ENCODE measurements around the gene TYK2. TPM values are rescaled to one million over a fixed set of nuclear protein-coding genes. Genes with fewer than 3 reads are reported as not detected.

Gene TYK2
- total and polyA plus RNA-seq, 2 of the 13 experiments (the other 11 are each of a cell fraction or from before 2014, with no cell fraction given) = 38.8 to 60.1 TPM

- TF ChIP-seq THAP7 (CRISPR knock-in tag; IDR thresholded peaks at IDR 0.05) = peak; percentile 91
- no peak for TF ChIP-seq REPIN1 (CRISPR knock-in tag; IDR thresholded peaks at IDR 0.05; ENCODE audit: borderline replicate concordance, low read depth)
- TF ChIP-seq TAF1 (CRISPR knock-in tag; IDR thresholded peaks at IDR 0.05) = peak; percentile 60; the same call in 1 of the 2 replicates
- no peak for TF ChIP-seq ZBTB26 (CRISPR knock-in tag; IDR thresholded peaks at IDR 0.05; ENCODE audit: borderline replicate concordance)
- TF ChIP-seq ZNF839 (CRISPR knock-in tag; IDR thresholded peaks at IDR 0.05; ENCODE audit: borderline replicate concordance) = no peak
- no peak for TF ChIP-seq CEBPZ (IDR thresholded peaks at IDR 0.05; ENCODE audit: low read length)
- no peak for TF ChIP-seq NR2C2 (CRISPR knock-in tag; IDR thresholded peaks at IDR 0.05; ENCODE audit: borderline replicate concordance)
- TF ChIP-seq CSRNP2 (CRISPR knock-in tag; conservative IDR thresholded peaks at IDR 0.05; ENCODE audit: low read depth) = no peak
- TF ChIP-seq CBX2 (IDR thresholded peaks at IDR 0.05; ENCODE audit: low read depth, low read length) = no peak
- no peak for TF ChIP-seq CBX2 (CRISPR knock-in tag; IDR thresholded peaks at IDR 0.05; ENCODE audit: low read depth)
- TF ChIP-seq KMT2B (CRISPR knock-in tag; IDR thresholded peaks at IDR 0.05) = no peak
- TF ChIP-seq ZNF180 (CRISPR knock-in tag; IDR thresholded peaks at IDR 0.05; ENCODE audit: borderline replicate concordance, low read depth) = no peak
- peak; percentile 62; the same call in 1 of the 2 replicates for TF ChIP-seq EED (CRISPR knock-in tag; IDR thresholded peaks at IDR 0.05)
- no peak for TF ChIP-seq ZZZ3 (CRISPR knock-in tag; IDR thresholded peaks at IDR 0.05; ENCODE audit: borderline replicate concordance)
- TF ChIP-seq CEBPB (IDR thresholded peaks at IDR 0.05; ENCODE audit: borderline replicate concordance, low read depth, low read length) = no peak; the same call in 1 of the 2 replicates
- TF ChIP-seq MAF1 (CRISPR knock-in tag; IDR thresholded peaks at IDR 0.05; ENCODE audit: borderline replicate concordance) = peak; percentile 34
- no peak for TF ChIP-seq MBNL3 (CRISPR knock-in tag; conservative IDR thresholded peaks at IDR 0.05)
- no peak for TF ChIP-seq SRF (IDR thresholded peaks at IDR 0.05; ENCODE audit: low read depth, low read length)
- TF ChIP-seq GABPA (IDR thresholded peaks at IDR 0.05; ENCODE audit: low read depth, low read length) = peak; percentile 33; the same call in 1 of the 2 replicates
- TF ChIP-seq GABPA (CRISPR knock-in tag; IDR thresholded peaks at IDR 0.05; ENCODE audit: low read depth) = peak; percentile 48; the same call in 1 of the 2 replicates
- no peak for TF ChIP-seq ZNF513 (CRISPR knock-in tag; conservative IDR thresholded peaks at IDR 0.05)
Measured at GRCh38 chr19:10334588-10335351, 45.6 kb downstream of the TYK2 start (continued).
